ENCODE results near the gene KRTAP19-6.

KRTAP19-6 gene

GRCh38 chr21:30555095-30555494 is 13.4 kb upstream of the KRTAP19-6 start:
- CTCF ChIA-PET = no interaction called here
- H3K9me3 ChIP-seq (ENCODE audit: control insufficient read depth, insufficient read depth, low read depth, low read length) = no peaks in the 10 kb centered on the region
- H3K36me3 ChIP-seq (ENCODE audit: control insufficient read depth in 2 of 2, insufficient read depth in 1 of 2, low read length in 2 of 2) = no peaks in the 10 kb centered on the region
- H3K4me1 ChIP-seq (ENCODE audit: control insufficient read depth, insufficient read depth, low read length) = no peaks in the 10 kb centered on the region
- no peak overlapping the region for H3K4me3 ChIP-seq (ENCODE audit: low read depth, low read length)
- no peak overlapping the region for H3K27ac ChIP-seq (ENCODE audit: extremely low read depth, low read depth, low read length)
- POLR2A ChIA-PET = no interaction called here
- TF ChIP-seq ZNF2 (tag by site-specific recombination; IDR thresholded peaks at IDR 0.05) (no peak), ZNF248 (tag by site-specific recombination; IDR thresholded peaks at IDR 0.05) (no peak), ZNF785 (tag by site-specific recombination; IDR thresholded peaks at IDR 0.05) (no peak), ZNF488 (tag by site-specific recombination; IDR thresholded peaks at IDR 0.05) (no peak), ZNF292 (tag by site-specific recombination; IDR thresholded peaks at IDR 0.05; ENCODE audit: borderline replicate concordance, low read depth) (no peak), SP7 (tag by site-specific recombination; IDR thresholded peaks at IDR 0.05) (no peak), MEIS1 (CRISPR knock-in tag; IDR thresholded peaks at IDR 0.05; ENCODE audit: borderline replicate concordance) (no peak), ZNF664 (tag by site-specific recombination; IDR thresholded peaks at IDR 0.05) (no peak), ZIC2 (tag by site-specific recombination; IDR thresholded peaks at IDR 0.05) (no peak), ZNF146 (tag by site-specific recombination; IDR thresholded peaks at IDR 0.05) (no peak), ZNF19 (tag by site-specific recombination; IDR thresholded peaks at IDR 0.05; ENCODE audit: low read depth) (no peak), ZNF639 (tag by site-specific recombination; IDR thresholded peaks at IDR 0.05) (no peak)

- Histone ChIP-seq H3K4me1 (ENCODE audit: control insufficient read depth, insufficient read depth, low read length) (no peaks in the 10 kb centered on the region), H3K9me3 (ENCODE audit: control insufficient read depth, insufficient read depth, low read depth, low read length) (no peaks in the 10 kb centered on the region), H3K27ac (ENCODE audit: extremely low read depth, low read depth, low read length) (no peak overlapping the region), H3K36me3 (ENCODE audit: control insufficient read depth in 2 of 2, insufficient read depth in 1 of 2, low read length in 2 of 2) (no peaks in the 10 kb centered on the region), H3K4me3 (ENCODE audit: low read depth, low read length) (no peak overlapping the region)
- CTCF ChIA-PET = interaction anchor here (0.7 kb wide), 1 partner anchor 143 kb away, joined by 3 read pairs; no protein-coding TSS in a partner anchor
- no peak for TF ChIP-seq OSR2 (tag by site-specific recombination; IDR thresholded peaks at IDR 0.05)
- TF ChIP-seq SCRT2 (tag by site-specific recombination; IDR thresholded peaks at IDR 0.05) = peak; percentile 30; the same call in 1 of the 2 replicates
- TF ChIP-seq ZNF664 (tag by site-specific recombination; IDR thresholded peaks at IDR 0.05) = no peak
- no peak for TF ChIP-seq ZNF513 (tag by site-specific recombination; IDR thresholded peaks at IDR 0.05)
- POLR2A ChIA-PET = no interaction called here
These were observed 11.1 kb upstream of the KRTAP19-6 start for GRCh38 chr21:30552782-30553181.

- Histone ChIP-seq H3K9me3 (ENCODE audit: control insufficient read depth, insufficient read depth, low read depth, low read length) (no peaks in the 10 kb centered on the region; the same call in none of the 2 replicates), H3K4me3 (ENCODE audit: low read depth, low read length) (no peak overlapping the region), H3K36me3 (ENCODE audit: control insufficient read depth in 2 of 2, insufficient read depth in 1 of 2, low read length in 2 of 2) (no peaks in the 10 kb centered on the region), H3K4me1 (ENCODE audit: control insufficient read depth, insufficient read depth, low read length) (no peaks in the 10 kb centered on the region), H3K27ac (ENCODE audit: extremely low read depth, low read depth, low read length) (no peak overlapping the region)
- TF ChIP-seq ZNF366 (tag by site-specific recombination; conservative IDR thresholded peaks at IDR 0.05) = no peak
- TF ChIP-seq AEBP2 (tag by site-specific recombination; IDR thresholded peaks at IDR 0.05; ENCODE audit: borderline replicate concordance) = no peak
- TF ChIP-seq ZNF132 (tag by site-specific recombination; IDR thresholded peaks at IDR 0.05; ENCODE audit: borderline replicate concordance) = no peak
- no peak for TF ChIP-seq ZNF645 (tag by site-specific recombination; IDR thresholded peaks at IDR 0.05)
- no peak for TF ChIP-seq OSR2 (tag by site-specific recombination; IDR thresholded peaks at IDR 0.05)
- ChIA-PET POLR2A (no interaction called here), CTCF (interaction anchor here (0.7 kb wide), 1 partner anchor 14 kb away, joined by 3 read pairs; no protein-coding TSS in a partner anchor)
These were observed 22.8 kb downstream of the KRTAP19-6 start for GRCh38 chr21:30518876-30519275.

All from HEK293 (cell line).